Neural progenitor cell (in vitro differentiated cells): ENCODE data around the gene MRPS22.

Source experiments
- EZH2 ChIP-seq: fragments of 200-600 bp; sonication (generic); IDR thresholded peaks from 2 replicates; pipeline ENCODE4 v1.6.1; 2017; ENCODE audit warnings: antibody characterized with exemption, mild to moderate bottlenecking, moderate library complexity
- TF ChIP-seq, protein P1 (sequence below): fragments of 200-600 bp; sonication (generic); IDR thresholded peaks from 2 replicates; pipeline ENCODE4 v1.5.1; 2017; ENCODE audit warnings: antibody characterized with exemption, mild to moderate bottlenecking

GRCh38 chr3:139313921-139314320 is 29.9 kb upstream of the MRPS22 start:
- TF ChIP-seq, protein P1, sequence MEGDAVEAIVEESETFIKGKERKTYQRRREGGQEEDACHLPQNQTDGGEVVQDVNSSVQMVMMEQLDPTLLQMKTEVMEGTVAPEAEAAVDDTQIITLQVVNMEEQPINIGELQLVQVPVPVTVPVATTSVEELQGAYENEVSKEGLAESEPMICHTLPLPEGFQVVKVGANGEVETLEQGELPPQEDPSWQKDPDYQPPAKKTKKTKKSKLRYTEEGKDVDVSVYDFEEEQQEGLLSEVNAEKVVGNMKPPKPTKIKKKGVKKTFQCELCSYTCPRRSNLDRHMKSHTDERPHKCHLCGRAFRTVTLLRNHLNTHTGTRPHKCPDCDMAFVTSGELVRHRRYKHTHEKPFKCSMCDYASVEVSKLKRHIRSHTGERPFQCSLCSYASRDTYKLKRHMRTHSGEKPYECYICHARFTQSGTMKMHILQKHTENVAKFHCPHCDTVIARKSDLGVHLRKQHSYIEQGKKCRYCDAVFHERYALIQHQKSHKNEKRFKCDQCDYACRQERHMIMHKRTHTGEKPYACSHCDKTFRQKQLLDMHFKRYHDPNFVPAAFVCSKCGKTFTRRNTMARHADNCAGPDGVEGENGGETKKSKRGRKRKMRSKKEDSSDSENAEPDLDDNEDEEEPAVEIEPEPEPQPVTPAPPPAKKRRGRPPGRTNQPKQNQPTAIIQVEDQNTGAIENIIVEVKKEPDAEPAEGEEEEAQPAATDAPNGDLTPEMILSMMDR, result no peak
- no peak for TF ChIP-seq EZH2
